HG02798 (cell line): ENCODE measurements around the gene CTIF.

Experiments
- ATAC-seq: cut with Tn5 transposase; IDR thresholded peaks from one replicate; pipeline ENCODE4 v1.9.1; 2021; ENCODE audit warnings: mild to moderate bottlenecking; ENCODE audit not compliant: unreplicated experiment, poor library complexity

CTIF gene

GRCh38 chr18:48836806-48837615 lies 298.2 kb downstream of the CTIF start:
- ATAC-seq: no peak

GRCh38 chr18:48837676-48838075 lies 298.8 kb downstream of the CTIF start:
- no peak for ATAC-seq

- no peak for ATAC-seq
These were observed 299.4 kb downstream of the CTIF start for GRCh38 chr18:48838166-48838775.

- no peak for ATAC-seq
These were observed 300.3 kb downstream of the CTIF start for GRCh38 chr18:48838921-48839818.

- no peak for ATAC-seq
These were observed 301.1 kb downstream of the CTIF start for GRCh38 chr18:48839819-48840490.

- ATAC-seq: no peak
These were observed 301.7 kb downstream of the CTIF start for GRCh38 chr18:48840491-48840877.

- no peak for ATAC-seq
These were observed 302.8 kb downstream of the CTIF start for GRCh38 chr18:48841381-48842258.

- no peak for ATAC-seq
These were observed 303.6 kb downstream of the CTIF start for GRCh38 chr18:48842259-48843061.

- ATAC-seq: no peak
These were observed 304.3 kb downstream of the CTIF start for GRCh38 chr18:48843162-48843561.

GRCh38 chr18:48843596-48843995 lies 304.8 kb downstream of the CTIF start:
- no peak for ATAC-seq

GRCh38 chr18:48844271-48844670 lies 305.4 kb downstream of the CTIF start:
- ATAC-seq: no peak

GRCh38 chr18:48845174-48845573 lies 306.3 kb downstream of the CTIF start:
- ATAC-seq: no peak

GRCh38 chr18:48846423-48846932 lies 307.6 kb downstream of the CTIF start:
- no peak for ATAC-seq

- no peak for ATAC-seq
These were observed 309.1 kb downstream of the CTIF start for GRCh38 chr18:48847807-48848486.

- no peak for ATAC-seq
These were observed 309.9 kb downstream of the CTIF start for GRCh38 chr18:48848641-48849143.

- no peak for ATAC-seq
These were observed 312.2 kb downstream of the CTIF start for GRCh38 chr18:48850822-48851598.

GRCh38 chr18:48851599-48851960 lies 312.7 kb downstream of the CTIF start:
- no peak for ATAC-seq
